OCI-LY1 (cell line): ENCODE results near the gene ZNF814.

Experiments used
- H2AFZ ChIP-seq: fragments of 200-600 bp; sonication (generic), shearing (Covaris generic); 2 replicates; pipeline ENCODE4 v1.6.0; 2014; ENCODE audit warnings: antibody characterized with exemption, mild to moderate bottlenecking, low read length
- H3F3A ChIP-seq: fragments of 200-600 bp; sonication (generic), shearing (Covaris generic); 2 replicates; pipeline ENCODE4 v1.6.0; 2014; ENCODE audit warnings: mild to moderate bottlenecking, antibody characterized with exemption, low read length, moderate library complexity; ENCODE audit not compliant: insufficient read depth
- H3K27ac ChIP-seq: fragments of 200-600 bp; sonication (generic); 2 replicates; pipeline ENCODE4 v1.5.1; 2014; ENCODE audit warnings: low read length, mixed run types, mild to moderate bottlenecking, low read depth; ENCODE audit not compliant: poor library complexity, severe bottlenecking
- H3K27me3 ChIP-seq: fragments of 200-600 bp; sonication (generic); 2 replicates; pipeline ENCODE4 v1.6.0; 2014; ENCODE audit warnings: antibody characterized with exemption, mild to moderate bottlenecking, low read length, moderate library complexity; ENCODE audit not compliant: insufficient read depth
- H3K36me3 ChIP-seq: fragments of 200-600 bp; sonication (generic); 2 replicates; pipeline ENCODE4 v1.6.1; 2014; ENCODE audit warnings: mild to moderate bottlenecking, antibody characterized with exemption, low read length, moderate library complexity, mixed read lengths; ENCODE audit not compliant: insufficient read depth
- H3K4me1 ChIP-seq: fragments of 200-600 bp; sonication (generic); 2 replicates; pipeline ENCODE4 v1.5.1; 2014; ENCODE audit warnings: mild to moderate bottlenecking, low read length, moderate library complexity; ENCODE audit not compliant: insufficient read depth, severe bottlenecking
- H3K4me2 ChIP-seq: fragments of 200-600 bp; sonication (generic), shearing (Covaris generic); 2 replicates; pipeline ENCODE4 v1.6.1; 2014; ENCODE audit warnings: low read length
- H3K4me3 ChIP-seq: fragments of 200-600 bp; sonication (generic); 2 replicates; pipeline ENCODE4 v1.5.1; 2014; ENCODE audit warnings: low read length, low read depth, mild to moderate bottlenecking, mixed read lengths; ENCODE audit not compliant: poor library complexity, severe bottlenecking
- H3K79me2 ChIP-seq: fragments of 200-600 bp; shearing (Covaris generic); 2 replicates; pipeline ENCODE4 v1.6.1; 2016; ENCODE audit warnings: mixed run types, low read length, mixed read lengths; ENCODE audit not compliant: insufficient read depth
- H3K9ac ChIP-seq: fragments of 200-600 bp; sonication (generic), shearing (Covaris generic); 2 replicates; pipeline ENCODE4 v1.6.1; 2014; ENCODE audit warnings: mild to moderate bottlenecking, low read length, mixed read lengths
- H3K9me2 ChIP-seq: fragments of 200-600 bp; sonication (generic), shearing (Covaris generic); 2 replicates; pipeline ENCODE4 v1.6.1; 2014; ENCODE audit warnings: low read depth, mild to moderate bottlenecking, low read length, mixed read lengths
- H3K9me3 ChIP-seq: fragments of 200-600 bp; shearing (Covaris generic); 2 replicates; pipeline ENCODE4 v1.6.1; 2014; ENCODE audit warnings: low read length, mixed read lengths
- H4K20me1 ChIP-seq: fragments of 200-600 bp; sonication (generic), shearing (Covaris generic); 2 replicates; pipeline ENCODE4 v1.6.0; 2016; ENCODE audit warnings: mild to moderate bottlenecking, low read length; ENCODE audit not compliant: insufficient read depth
- EZH2 ChIP-seq: fragments of 200-600 bp; sonication (generic), shearing (Covaris generic); IDR thresholded peaks from 2 replicates; pipeline ENCODE4 v1.8.0; 2017; ENCODE audit warnings: borderline replicate concordance, mixed run types, mild to moderate bottlenecking, antibody characterized with exemption, low read length, moderate library complexity, mixed read lengths
- TF ChIP-seq, protein P1 (sequence below): fragments of 200-600 bp; sonication (generic), shearing (Covaris generic); IDR thresholded peaks from 2 replicates; pipeline ENCODE4 v1.5.1; 2017; ENCODE audit warnings: mild to moderate bottlenecking, antibody characterized with exemption, low read length, moderate library complexity, mixed read lengths

Gene ZNF814

DNA sequence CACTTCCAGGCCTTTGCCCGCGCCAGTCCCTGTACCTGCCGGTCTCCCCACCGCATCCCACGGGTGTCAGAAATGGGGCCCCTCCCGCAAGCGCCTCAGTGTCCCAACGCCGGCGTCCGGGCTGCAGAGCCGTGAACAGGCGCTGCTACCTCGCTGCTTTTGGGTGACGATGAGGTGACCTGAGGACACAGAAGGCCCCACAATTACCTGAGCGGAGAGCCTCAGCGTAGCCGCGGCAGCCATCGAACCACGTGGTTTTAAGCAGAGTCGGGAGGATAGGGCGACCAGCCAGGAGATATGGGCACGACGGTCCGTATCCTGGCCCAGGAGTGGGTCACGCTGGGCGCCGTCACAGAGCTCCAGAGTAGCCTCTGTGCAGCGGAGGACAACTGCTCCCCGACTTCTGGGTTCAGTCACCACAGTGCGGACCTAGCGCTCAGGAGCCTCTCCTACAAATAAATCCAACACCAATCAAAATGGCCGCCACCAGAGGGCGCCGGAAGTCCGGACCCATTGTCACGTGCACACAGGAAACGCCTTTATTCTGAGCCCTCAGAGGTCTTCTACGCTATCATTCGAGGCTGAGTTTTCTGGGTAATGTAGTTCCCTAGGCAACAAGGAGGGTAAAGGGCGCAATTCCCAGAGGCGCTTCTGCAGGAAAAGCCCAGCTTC lies at the start of gene ZNF814:
ZNF814 (minus strand) TSS at position 478 of the 672 bp plus-strand sequence; CDS start at position 243, 235 bp downstream.
- no peak within 1 kb of the TSS for H2AFZ ChIP-seq
- TF ChIP-seq, protein P1, sequence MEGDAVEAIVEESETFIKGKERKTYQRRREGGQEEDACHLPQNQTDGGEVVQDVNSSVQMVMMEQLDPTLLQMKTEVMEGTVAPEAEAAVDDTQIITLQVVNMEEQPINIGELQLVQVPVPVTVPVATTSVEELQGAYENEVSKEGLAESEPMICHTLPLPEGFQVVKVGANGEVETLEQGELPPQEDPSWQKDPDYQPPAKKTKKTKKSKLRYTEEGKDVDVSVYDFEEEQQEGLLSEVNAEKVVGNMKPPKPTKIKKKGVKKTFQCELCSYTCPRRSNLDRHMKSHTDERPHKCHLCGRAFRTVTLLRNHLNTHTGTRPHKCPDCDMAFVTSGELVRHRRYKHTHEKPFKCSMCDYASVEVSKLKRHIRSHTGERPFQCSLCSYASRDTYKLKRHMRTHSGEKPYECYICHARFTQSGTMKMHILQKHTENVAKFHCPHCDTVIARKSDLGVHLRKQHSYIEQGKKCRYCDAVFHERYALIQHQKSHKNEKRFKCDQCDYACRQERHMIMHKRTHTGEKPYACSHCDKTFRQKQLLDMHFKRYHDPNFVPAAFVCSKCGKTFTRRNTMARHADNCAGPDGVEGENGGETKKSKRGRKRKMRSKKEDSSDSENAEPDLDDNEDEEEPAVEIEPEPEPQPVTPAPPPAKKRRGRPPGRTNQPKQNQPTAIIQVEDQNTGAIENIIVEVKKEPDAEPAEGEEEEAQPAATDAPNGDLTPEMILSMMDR = peak; percentile 35; the same call in 1 of the 2 replicates
- no peak for TF ChIP-seq EZH2
- no peaks in the 10 kb centered on the region for H3K9me2 ChIP-seq
- peaks cover 49% of the 10 kb centered on the region for H3K36me3 ChIP-seq
- H3F3A ChIP-seq = no peaks in the 10 kb centered on the region
- H3K9ac ChIP-seq = peak within 1 kb of the TSS; percentile 83
- H3K27me3 ChIP-seq = no peaks in the 10 kb centered on the region
- peaks cover 3% of the 10 kb centered on the region; the same call in 1 of the 2 replicates for H3K9me3 ChIP-seq
- H4K20me1 ChIP-seq = no peaks in the 10 kb centered on the region
- H3K4me2 ChIP-seq = peak within 1 kb of the TSS; percentile 77
- H3K27ac ChIP-seq = peak within 1 kb of the TSS; percentile 17
- H3K4me1 ChIP-seq = peaks cover 17% of the 10 kb centered on the region
- peaks cover 29% of the 10 kb centered on the region for H3K79me2 ChIP-seq
- H3K4me3 ChIP-seq = peak within 1 kb of the TSS; percentile 95

GRCh38 chr19:57935731-57936130 lies 46.9 kb upstream of the ZNF814 start:
- Histone ChIP-seq H3K4me1 (no peaks in the 10 kb centered on the region), H2AFZ (no peak overlapping the region), H3K9ac (no peak overlapping the region), H3F3A (no peaks in the 10 kb centered on the region), H3K79me2 (no peaks in the 10 kb centered on the region), H3K27ac (no peak overlapping the region), H3K4me2 (no peak overlapping the region), H3K27me3 (no peaks in the 10 kb centered on the region), H4K20me1 (no peaks in the 10 kb centered on the region), H3K9me2 (no peaks in the 10 kb centered on the region), H3K9me3 (peaks cover 18% of the 10 kb centered on the region), H3K36me3 (no peaks in the 10 kb centered on the region), H3K4me3 (no peak overlapping the region)
- TF ChIP-seq EZH2 = no peak
- TF ChIP-seq, protein P1 = no peak

- no peaks in the 10 kb centered on the region for H3K4me1 ChIP-seq
- no peak within 1 kb of the TSS for H2AFZ ChIP-seq
- TF ChIP-seq EZH2 = no peak
- TF ChIP-seq, protein P1 = no peak
- peaks cover 18% of the 10 kb centered on the region for H3K9me3 ChIP-seq
- no peaks in the 10 kb centered on the region for H3K9me2 ChIP-seq
- no peak within 1 kb of the TSS for H3K27ac ChIP-seq
- no peaks in the 10 kb centered on the region for H3K36me3 ChIP-seq
- no peak within 1 kb of the TSS for H3K4me3 ChIP-seq
- H4K20me1 ChIP-seq = no peaks in the 10 kb centered on the region
- H3K9ac ChIP-seq = no peak within 1 kb of the TSS
- no peaks in the 10 kb centered on the region for H3K27me3 ChIP-seq
- H3K79me2 ChIP-seq = no peaks in the 10 kb centered on the region
- H3F3A ChIP-seq = no peaks in the 10 kb centered on the region
- no peak within 1 kb of the TSS for H3K4me2 ChIP-seq
Observed at GRCh38 chr19:57934820-57935665, 46.2 kb upstream of the ZNF814 start, which contains the start of gene ZNF418. ZNF418 (minus strand) TSS chr19:57935402; CDS start chr19:57933822, 1,580 bp downstream.
